ENCODE results near the gene RAB27B. TPM values are rescaled to one million over a fixed set of nuclear protein-coding genes. Genes with fewer than 3 reads are reported as not detected.

Gene RAB27B
- total RNA-seq, 1 donor from 2014 or later, result 0.62 TPM

DNA sequence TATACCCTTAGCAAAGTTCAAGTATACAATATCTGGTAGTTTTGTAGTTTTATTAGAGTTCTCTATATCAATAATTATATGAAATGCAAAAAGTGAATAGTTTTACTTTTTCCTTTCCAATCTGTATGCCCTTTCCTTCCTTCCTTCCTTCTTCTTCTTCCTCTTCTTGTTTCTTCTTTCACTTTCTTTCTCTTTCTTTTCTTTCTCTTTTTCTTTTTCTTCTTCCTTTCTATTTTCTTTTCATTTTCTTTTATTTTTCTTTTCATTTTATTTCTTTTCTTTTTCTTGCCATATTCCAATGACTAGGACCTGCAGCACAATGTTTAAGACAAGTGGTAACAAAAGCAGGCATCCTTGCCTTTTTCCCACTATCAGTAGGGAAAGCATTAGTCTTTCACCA is 71.2 kb downstream of the RAB27B start:
- intact Hi-C loops (cut with DNase I), result no loop called here
- ATAC-seq, result no peak
- no peak for DNase-seq (ENCODE audit: low spot score)

DNA sequence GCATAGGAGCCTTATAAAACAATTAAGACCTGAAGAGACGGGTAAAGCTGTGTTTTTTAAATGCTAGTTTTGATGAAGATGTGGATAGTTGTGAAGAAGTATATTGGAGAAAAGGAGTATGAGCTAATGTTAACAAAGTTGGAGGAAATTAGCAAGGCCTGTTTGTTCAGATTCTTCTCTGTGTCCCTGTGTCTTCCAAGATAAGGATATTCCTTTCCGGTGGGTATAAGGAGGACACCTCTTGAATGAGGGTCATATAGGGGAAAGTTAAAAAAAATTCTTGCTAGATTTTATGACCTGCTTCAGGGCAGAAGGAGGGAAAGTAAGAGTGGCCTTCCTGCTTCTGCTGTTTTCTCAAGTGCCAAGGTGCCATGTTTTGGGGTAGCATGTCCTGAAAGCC is 72.0 kb downstream of the RAB27B start:
- DNase-seq (ENCODE audit: low spot score) (no peak), ATAC-seq (no peak)
- intact Hi-C loops (cut with DNase I), result no loop called here

DNA sequence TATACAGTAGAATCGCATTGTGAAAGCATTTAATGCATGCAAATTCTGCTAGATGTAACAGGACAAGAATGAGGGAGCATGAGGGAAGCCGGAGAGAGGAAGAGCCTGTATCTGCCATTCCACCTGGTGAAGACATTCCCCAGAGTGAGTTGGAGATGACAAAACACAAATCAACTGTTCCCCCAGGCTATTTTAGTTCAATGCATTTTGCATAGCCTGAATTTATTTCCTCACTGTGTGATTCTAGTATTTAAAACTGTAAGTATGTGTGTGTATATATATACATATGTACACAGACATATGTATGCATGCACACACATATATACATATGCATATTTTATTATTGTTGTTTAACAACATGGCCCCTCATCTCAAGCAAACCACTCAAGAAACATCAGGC is 76.3 kb downstream of the RAB27B start:
- ATAC-seq (no peak), DNase-seq (ENCODE audit: low spot score) (no peak)
- intact Hi-C loops (cut with DNase I), result no loop called here

DNA sequence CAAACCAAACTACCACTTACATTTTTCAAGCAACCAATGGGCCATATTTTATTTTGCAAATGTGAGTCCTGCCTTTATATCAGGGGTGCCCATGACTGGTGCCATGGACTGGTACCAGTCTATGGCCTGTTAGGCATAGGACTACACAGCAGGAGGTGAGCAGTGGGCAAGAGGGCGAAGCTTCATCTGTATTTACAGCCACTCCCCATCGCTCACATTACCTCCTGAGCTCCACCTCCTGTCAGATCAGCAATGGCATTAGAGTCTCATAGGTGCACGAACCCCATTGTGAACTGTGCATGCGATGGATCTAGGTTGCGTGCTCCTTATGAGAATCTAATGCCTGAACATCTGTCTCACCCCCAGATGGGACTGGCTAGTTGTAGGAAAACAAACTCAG is 77.4 kb downstream of the RAB27B start:
- intact Hi-C loops (cut with DNase I), result no loop called here
- no peak for ATAC-seq
- DNase-seq (ENCODE audit: low spot score), result no peak

DNA sequence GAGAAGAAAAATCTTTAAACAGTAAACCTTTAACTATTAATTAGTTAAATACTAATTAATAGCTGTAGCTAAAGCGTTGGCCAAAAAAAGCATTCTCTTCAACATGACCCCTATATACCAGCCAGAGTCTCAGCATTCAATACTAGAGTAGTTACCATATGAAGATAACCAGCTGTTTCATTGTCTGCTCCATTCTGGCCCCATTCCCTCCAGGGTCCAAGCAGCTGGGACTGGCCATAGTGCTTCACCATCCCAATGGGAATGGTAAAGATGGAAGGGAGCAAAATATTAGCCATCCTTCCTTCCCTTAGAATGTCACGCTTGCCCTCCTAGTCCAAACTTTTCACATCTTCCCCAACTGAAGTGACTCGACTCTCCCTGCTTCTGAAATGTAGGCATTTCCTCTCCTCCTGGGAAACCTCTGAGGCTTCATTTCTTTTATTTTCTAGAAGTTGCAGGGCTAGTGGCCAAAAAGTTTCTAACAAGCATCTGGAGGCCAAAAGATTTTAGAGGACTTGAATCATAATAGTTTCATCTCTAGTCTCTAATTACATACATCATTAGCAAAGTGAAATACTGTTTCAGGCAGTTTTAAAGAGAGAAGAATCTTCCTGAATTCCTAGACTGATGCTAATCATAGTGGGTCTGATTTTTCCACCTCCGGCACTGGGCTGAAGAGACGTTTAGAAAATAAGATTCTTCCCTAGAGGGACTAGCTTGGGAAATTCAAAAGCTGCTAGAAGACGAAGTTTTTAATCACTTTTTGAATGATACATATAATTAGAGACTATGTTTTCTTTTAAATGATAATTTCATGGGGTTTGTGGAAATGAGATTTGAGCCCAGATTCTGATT is 78.3 kb downstream of the RAB27B start:
- intact Hi-C loops (cut with DNase I), result no loop called here
- DNase-seq (ENCODE audit: low spot score) (no peak), ATAC-seq (no peak)

DNA sequence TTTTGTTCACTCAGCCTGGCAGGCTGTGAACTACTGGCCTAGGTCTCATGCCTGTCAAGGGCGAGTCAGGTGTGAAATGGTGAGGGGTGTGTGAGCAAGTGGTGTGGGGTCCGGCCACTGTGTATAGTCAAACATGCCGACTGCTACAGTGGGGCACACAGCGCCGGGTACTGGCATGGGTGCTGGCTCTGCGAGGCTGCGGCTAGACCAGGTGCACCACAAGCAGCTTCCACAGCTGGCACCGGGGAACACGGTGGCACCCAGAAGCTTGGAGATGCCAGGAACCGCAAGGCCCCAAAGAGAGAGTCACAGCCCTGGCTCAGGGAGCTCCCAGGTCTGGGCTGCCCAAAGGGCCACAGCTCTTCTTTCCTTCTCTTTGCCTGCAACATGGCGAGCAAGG is 81.3 kb downstream of the RAB27B start:
- no peak for DNase-seq (ENCODE audit: low spot score)
- no peak for ATAC-seq
- intact Hi-C loops (cut with DNase I), result no loop called here

DNA sequence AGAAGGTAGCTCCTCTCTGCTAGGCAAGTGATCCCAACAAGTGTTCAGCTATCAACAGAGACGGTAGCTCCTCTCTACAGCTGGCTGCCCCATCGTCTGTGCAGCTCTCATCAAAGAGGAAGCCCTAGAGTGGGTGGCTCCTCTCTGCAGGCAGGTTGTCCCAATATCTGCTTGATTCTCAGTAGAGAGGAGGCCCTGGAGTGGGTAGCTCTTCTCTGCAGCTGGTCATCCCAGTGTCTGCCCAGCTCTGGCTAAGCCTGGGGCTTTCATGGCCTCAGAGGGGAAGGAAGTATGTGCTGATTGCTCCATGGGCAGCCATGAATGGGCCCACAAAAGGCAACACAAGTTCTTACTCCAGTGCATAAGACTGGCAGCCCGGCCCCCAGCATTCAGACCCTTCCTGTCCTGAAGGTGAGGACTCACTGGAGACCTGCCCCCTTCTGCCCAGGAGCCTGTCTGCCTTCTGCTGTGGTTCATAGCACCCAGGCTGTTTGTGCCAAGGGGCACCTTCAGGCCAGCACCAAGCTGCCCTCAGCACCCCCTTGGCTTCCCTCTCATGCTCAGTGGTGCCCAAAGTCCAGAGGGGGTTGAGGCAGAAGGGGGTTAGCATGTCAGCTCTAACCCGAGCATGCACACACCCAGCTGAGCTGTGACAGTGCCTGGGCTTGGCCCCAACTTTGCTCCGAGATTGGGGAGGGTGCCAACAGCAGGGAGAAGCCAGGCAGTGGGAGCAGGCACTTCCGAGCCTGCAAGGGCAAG is 82.1 kb downstream of the RAB27B start:
- intact Hi-C loops (cut with DNase I), result no loop called here
- DNase-seq (ENCODE audit: low spot score), result no peak
- ATAC-seq, result no peak

DNA sequence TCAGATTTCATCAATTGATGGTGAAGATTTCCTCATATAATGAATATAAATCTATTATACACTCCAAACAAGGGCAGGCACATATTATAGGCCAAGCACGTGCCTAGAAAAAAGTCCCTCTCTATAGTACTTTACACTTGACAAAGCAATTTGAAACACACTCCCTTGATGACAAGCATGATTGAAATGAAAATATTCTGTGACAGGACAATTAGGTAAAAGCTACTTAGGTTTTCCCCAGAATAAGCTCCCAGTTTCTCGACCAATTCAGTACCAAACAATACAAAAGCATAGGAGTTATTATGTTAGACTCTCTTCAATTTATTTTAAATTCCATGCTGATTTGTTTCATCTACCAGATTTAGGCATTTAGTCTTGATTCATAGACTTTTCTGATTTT is 83.3 kb downstream of the RAB27B start:
- intact Hi-C loops (cut with DNase I), result no loop called here
- ATAC-seq, result no peak
- DNase-seq (ENCODE audit: low spot score), result no peak

DNA sequence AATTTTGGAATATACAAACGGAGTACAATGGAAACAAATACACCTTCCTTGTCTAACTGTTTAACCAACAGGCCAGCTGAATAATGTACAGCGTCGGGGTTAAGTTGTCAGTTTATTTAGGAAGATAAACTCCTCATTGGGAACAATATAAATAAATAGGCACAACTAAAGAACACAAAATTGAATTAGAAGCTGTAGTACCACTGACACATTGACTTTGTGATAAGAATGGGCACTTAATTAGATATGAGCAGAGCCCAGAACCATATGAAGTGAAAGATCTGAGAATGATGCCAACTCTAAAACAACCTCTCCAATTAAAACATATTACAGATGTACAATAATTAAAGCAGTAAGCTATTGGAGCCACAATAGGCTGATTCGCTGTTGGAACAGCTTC is 86.5 kb downstream of the RAB27B start:
- no peak for ATAC-seq
- no peak for DNase-seq (ENCODE audit: low spot score)
- intact Hi-C loops (cut with DNase I), result no loop called here

DNA sequence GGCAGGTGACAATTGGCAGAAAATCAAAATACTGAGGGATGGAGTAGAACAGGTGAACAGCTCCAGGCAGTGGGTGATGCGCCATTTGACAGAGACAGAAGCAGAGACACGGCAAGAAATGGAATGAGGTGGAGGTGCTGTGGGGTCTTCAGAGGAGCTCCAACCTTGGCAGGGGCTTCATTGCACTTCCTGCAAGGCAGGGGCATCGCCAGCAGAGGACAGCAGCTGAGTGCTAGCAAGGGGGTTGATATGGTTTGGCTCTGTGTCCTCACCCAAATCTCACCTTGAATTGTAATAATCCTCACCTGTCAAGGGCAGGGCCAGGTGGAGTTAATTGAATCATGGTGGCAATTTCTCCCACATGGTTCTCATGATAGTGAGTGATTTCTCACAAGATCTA is 88.2 kb downstream of the RAB27B start:
- intact Hi-C loops (cut with DNase I), result no loop called here
- DNase-seq (ENCODE audit: low spot score) (no peak), ATAC-seq (no peak)

DNA sequence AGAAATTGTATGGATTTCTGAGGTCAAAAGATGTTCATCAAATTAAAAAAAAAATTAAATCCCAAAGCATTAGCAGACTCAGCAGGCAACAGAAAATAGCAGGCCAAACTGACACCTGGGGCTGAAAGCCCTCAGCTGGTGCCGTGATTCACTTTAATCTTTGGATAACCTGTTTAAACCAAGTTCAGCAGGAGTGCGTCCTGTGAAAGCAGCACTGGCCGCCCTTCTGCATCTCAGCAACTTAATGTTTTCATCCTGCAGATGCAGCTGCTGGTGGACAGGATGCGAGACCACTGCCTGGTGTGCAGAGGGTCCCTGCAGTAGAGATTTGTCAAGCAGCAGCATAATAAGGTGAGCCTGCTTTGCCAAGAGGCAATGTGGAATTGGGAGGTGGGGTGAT is 89.8 kb downstream of the RAB27B start:
- intact Hi-C loops (cut with DNase I), result no loop called here
- ATAC-seq (no peak), DNase-seq (ENCODE audit: low spot score) (no peak)

DNA sequence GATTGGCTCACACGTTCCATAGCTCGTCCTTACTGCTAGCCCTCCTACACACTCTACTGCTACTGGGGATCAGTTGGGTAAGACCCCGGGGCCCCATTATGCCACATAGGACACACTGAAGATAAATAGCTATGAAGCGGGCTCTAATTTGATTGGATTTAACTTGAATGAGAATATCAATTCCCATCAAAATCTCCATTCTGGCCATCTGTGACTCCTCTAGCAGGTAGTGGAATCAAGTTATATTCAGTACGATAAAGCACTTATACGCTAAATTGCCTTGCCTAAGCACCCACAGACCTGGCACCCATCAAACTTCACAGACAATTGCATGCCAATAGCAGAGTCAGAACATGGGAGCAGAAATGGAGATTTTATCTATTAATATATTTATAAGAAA is 91.1 kb downstream of the RAB27B start:
- DNase-seq (ENCODE audit: low spot score) (no peak), ATAC-seq (no peak)
- intact Hi-C loops (cut with DNase I), result no loop called here

DNA sequence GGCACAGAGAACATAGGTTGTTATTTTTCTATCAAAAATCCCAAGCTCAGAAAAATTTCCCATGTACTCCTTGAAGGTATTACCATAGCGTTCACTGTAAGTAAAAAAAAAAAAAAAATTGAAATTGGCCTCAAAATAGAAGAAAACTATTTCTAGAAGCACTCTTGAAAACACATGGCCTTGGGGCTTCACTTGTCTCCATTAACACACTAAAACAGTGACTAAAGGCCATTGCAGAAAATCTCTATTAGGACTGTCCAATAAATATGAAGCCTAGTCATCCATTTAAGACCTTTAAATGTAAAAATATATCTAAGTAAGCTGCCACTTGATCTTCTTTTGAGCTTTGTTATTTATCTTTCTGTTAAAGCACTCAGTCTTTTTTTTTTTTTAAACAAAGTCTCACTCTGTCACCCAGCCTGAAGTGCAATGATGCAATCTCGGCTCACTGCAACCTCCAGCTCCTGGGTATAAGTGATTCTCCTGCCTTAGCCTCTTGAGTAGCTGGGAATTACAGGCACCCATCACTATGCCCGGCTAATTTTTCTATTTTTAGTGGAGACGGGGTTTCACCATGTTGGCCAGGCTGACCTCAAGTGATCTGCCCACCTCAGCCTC is 95.2 kb downstream of the RAB27B start:
- ATAC-seq (no peak), DNase-seq (ENCODE audit: low spot score) (no peak)
- intact Hi-C loops (cut with DNase I), result no loop called here

DNA sequence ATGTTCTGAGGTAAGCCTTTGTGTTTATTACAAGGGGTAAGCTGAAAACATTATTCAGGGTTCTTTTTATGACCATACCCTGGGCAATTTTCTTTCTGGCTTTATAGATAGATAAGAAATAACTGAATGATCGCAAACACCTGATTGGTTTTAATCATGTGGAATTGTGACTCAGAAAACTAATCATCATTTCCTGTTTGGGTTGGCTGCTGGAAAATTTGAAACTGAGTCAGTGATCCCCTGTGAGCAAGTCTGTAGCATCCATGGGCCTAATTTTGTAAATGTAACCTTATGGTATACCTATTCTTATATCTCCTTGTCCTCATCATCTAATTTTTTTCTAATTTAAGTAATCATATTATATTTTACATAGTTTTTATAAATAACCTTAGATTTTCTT is 96.7 kb downstream of the RAB27B start:
- intact Hi-C loops (cut with DNase I), result no loop called here
- DNase-seq (ENCODE audit: low spot score) (no peak), ATAC-seq (no peak)

DNA sequence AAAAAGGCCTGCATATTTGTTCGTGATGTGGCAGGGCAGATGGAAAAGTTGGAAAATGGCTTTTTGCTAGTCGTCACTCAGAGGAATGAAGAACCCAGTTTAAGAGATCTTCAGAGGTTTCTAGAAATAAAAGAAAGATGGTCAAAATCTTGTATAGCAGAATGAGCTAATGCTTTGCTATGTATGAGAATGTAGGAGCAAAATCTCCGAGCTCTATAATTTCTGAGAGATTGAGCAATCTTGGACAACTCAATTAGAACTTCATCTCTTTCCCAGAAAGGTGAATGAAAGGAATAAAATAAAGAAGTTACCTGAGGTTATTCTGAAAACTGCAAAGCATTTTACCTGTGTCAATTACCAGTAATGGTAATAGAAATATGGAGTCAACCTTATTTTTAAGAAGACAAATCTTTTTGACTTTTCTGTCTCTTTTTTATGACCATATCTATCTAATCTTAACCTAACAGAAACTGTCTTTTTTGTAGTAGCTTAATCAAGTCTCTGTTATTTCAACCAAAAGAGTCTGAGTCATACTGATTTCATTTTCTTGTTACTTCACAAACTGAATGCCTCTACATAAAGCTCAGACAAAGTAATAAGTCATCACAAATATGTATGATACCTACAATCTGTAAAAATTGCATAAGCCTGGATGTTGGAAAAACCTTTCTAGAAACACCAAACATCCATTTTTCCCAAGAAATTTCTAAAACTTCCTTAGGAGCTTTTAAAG is 98.5 kb downstream of the RAB27B start:
- DNase-seq (ENCODE audit: low spot score) (no peak), ATAC-seq (no peak)
- intact Hi-C loops (cut with DNase I), result no loop called here

DNA sequence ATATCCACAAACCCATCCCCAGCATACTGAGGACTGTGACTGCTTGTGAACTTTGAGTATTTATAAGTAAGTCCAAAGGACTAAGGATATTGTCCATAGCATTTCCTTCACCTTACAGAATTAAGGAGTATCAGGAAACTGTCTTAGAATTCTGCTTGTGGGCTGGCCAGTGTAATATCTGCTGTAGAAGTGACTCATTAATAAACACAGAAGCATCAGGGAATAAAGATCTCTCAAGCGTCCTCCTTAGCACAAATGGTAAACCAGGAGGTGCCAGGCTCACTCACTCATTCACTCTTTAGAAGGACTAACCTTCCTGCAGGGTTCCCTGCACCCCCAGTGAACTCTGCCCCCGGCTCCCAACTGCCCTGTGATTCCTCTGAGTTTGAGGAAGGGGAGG is 100.0 kb downstream of the RAB27B start:
- intact Hi-C loops (cut with DNase I), result no loop called here
- ATAC-seq, result no peak
- DNase-seq (ENCODE audit: low spot score), result no peak

DNA sequence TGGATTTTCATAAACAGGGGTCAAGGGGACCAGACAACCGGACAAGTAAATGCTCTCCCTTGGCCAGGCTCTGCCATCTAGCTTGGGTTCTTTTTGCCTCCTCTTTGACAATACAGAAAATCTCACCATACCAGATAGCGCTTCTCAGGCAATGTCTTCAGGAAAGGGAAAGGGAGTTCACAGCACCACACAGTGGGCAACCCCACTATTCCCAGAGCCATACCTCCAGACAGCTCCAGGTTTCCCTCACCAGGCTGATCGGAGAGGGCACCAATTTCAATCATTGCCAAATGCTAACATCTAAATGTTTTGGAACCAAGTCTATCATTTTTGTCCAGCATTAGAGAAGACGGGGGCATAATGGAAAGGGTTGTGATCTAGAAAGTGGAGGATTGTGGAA is 102.9 kb downstream of the RAB27B start:
- ATAC-seq (no peak), DNase-seq (ENCODE audit: low spot score) (no peak)
- intact Hi-C loops (cut with DNase I), result no loop called here

DNA sequence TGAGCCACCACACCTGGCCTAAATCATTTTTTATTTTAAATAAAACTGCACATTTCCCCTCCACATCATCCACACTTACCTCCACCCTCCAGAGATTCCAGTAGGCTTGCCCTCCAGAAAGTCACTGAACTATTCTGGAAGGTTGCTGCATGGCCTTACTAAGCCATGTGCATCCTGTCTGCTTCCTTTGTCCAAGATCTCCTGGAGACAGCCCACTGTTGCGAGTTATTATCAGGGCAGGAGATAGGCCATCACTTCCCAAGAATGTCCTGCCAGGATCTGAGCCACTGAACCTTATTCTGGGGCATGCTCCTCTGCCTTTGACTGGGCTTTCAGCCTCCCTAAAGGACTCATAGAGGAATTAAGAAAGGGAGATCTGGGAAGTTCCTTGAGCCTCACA is 104.2 kb downstream of the RAB27B start:
- ATAC-seq, result no peak
- intact Hi-C loops (cut with DNase I), result no loop called here

DNA sequence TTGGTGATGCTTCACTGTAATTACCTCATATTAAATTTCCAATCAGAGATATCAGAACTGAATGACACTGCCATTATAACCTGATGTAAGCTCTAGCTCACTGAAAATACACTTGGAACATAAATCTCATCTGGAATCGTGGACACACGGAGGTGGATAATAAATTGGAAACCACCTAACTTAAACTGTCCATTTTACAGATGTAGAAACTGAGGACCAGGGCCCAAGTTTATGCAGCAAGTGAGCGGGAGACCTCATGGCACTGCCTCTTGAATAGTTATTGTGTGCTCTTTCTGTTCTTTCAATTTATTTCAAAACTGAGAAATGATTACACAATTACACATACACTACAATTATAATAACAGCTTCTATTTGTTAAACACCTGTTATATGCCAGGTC is 110.2 kb downstream of the RAB27B start:
- ATAC-seq, result no peak
- intact Hi-C loops (cut with DNase I), result no loop called here

More for the DNA sequence above, 104.2 kb downstream of the RAB27B start:
- DNase-seq (ENCODE audit: low spot score), result no peak

More for the DNA sequence above, 110.2 kb downstream of the RAB27B start:
- no peak for DNase-seq (ENCODE audit: low spot score)

Measured in sciatic nerve (tissue), 2 donors.